HG03095 (cell line): ENCODE measurements around the gene P2RX7.

Source experiments
- ATAC-seq: cut with Tn5 transposase; IDR thresholded peaks from one replicate; pipeline ENCODE4 v1.9.1; 2021; ENCODE audit warnings: moderate library complexity; ENCODE audit not compliant: unreplicated experiment

P2RX7 gene

DNA sequence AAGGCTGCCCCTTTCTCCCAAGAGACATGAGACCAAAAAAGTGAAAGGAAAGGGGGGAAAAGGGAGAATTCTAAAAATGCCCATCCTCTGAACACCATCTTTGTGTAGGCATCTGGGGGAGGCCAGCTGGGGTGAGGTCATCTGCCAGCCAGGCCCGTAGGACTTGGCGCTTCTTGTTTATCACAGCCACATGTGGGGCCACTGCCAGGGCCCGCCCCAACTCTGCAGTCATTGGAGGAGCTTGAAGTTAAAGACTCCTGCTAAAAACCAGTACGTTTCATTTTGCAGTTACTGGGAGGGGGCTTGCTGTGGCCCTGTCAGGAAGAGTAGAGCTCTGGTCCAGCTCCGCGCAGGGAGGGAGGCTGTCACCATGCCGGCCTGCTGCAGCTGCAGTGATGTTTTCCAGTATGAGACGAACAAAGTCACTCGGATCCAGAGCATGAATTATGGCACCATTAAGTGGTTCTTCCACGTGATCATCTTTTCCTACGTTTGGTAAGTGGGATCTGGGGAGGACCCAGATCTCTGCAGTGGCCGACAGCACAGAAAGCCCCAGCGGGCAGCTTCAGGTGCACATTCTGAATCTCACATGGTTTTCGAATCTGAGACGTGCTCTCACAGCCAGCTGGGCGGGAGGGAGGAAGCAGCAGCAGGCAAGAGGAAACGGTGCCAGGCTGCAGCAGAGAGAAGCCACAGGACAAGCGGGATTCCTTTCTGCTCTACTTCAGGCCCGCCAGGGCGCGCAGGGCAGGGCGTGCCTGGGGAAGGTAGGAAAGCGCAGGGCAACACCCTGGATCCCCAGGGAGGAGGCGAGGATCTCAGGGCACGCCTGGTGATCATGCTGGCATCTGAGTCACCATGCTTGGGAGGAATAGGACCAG is at the start of gene P2RX7:
Gene P2RX7, plus strand, starts transcription at position 276 of the 881 bp plus-strand sequence. Its CDS starts 95 bp downstream, at position 371.
- ATAC-seq, result no peak

DNA sequence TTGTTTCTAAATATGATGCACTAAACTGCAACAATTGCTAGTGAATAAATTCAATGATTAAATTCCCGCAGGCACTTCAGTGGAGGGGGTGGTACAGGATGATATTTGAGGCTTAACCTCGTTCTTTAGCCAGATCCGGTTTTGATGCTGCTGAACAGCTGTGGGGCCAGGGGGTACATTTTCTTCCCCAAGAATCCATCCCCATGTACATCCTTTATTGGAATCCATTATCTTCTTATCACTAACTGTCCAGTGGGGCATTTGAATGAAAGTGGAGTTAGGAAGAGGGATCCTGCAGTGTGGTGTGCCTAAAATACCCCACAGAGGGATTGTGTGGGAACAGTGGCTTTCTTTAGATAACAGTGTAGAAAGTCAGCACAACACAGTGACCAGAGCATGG is 48.4 kb upstream of the P2RX7 start:
- no peak for ATAC-seq

DNA sequence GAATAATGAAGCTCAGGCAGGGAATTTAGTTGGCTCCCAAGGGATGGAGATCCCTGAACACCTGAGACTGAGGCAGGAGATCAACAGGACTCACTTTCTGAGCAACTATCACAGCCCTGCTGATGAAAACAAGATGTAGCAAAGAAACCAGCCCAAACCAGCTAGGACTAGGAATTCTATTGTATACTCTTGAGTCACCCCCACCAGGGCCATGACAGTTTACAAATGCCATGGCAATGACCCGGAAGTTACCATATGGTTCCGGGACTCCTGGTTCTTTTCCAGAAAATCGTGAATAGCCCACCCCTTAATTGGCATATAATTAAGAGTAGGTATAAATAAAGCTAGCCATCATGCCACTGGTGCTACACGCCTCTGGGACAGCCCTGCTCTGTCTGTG is 47.6 kb upstream of the P2RX7 start:
- no peak for ATAC-seq

DNA sequence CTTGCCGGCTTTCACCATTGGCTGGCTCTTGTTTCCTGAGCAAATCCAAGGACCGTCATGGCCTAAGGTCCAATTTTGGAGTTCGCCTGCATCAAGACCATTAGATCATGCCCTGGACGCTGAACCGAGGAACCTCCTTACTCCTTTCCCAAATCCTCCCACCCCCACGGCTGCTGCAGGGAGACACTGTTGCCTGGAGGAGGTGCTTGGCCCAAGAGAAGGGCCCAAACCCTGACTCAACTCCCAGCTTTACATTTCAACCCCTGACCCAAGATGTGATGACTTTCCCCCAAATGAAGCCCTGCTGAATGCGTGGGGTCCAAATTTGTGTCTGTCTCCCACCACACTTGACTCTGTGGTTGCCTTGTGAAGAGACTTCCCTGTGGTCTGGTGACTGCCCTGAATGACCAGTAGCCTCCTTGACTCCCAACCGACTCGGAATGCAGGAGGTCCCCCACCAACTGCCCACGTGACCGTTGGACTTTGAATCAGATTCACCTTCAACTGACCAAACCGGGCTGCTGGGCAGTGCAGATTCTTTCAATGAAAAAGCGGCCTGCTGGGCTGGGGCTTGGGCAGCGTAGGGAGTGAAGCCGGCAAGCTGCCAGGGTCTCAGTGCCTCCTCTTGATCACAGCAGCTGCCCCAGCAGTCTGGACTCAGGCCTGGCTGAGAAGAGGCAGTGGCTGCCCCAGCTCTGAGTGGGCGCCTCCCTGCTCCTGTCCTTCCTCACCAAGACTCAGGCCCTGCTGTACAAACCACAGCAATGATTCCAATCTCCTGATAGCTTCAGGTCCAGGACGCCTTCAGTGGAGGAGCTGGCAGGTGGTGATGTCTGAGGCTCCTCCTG is 46.9 kb upstream of the P2RX7 start:
- no peak for ATAC-seq

DNA sequence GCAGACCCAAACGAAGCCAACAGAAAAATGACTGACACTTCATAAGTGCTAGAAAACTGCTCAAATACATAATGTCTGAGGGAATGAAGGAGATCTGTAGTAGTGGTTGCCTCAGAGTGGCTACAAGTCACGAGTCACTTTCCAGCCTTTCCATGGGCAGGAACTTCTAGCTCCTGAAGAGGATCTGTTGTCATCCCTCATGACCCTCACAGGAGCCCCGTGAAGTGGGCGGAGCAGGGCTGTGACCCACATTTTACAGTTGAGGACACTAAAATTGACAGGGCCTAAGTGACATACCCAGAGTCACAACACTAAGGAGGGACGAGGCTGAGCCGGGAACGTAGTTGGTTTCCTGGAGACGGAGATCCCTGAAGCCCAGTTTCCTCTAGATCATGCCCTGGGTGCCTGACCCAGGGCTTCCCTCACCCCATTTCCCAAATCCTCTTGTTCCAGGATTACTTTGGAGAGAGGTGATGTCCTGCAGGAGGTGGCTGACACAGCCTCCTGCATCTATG is 45.8 kb upstream of the P2RX7 start:
- ATAC-seq, result no peak

DNA sequence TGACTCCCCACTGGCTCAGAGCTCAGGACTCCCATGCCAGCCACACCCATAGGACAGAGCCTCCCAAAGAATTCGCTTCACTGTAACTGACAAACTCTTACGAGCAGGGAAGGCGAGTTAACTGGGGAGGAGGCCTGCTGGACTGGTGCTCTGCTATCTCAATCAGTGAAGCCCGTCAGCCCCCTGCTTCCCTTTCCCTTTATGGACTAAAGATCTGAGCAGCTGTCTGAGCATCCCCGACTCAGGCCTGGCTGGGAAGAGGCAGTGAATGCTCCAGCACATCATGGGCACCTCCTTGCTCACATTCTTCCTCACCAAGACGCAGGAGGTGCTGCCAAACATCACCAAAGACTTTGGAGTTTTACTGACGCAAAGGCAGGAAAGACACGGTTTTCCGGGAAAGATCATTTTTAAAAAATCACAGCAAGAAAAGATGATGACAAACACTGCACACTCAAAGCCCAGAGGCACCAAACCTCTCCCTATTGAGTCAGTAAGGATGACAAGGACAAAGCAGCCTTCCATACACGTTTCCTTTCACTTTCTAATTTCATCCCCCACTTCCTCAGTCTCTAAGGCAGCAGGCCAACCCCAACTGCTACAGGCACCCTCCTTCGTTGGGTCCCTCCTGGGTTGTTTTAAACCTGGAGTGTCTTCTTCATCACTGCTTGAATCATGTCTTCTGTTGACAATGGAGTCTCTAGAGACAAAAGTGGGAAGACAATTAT is 45.0 kb upstream of the P2RX7 start:
- ATAC-seq, result no peak

DNA sequence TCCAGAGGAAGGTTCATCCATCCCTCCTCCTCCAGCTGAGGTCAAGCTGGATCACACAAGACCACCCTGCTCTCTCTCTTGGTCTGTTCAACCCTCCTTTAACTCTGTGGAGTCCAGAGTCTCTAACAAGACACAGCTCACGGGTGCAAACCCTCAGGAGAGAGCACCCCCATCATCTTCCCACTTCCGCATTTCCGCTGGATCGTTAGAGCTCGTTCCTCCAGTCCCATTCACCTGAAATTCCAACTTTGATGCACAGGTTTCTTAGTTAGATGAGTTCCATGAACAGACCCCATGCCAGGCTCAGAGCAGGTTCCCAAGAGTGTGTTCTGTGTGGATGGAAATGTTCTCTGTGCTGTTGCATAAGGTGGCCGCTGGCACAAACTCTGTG is 44.5 kb upstream of the P2RX7 start:
- no peak for ATAC-seq

DNA sequence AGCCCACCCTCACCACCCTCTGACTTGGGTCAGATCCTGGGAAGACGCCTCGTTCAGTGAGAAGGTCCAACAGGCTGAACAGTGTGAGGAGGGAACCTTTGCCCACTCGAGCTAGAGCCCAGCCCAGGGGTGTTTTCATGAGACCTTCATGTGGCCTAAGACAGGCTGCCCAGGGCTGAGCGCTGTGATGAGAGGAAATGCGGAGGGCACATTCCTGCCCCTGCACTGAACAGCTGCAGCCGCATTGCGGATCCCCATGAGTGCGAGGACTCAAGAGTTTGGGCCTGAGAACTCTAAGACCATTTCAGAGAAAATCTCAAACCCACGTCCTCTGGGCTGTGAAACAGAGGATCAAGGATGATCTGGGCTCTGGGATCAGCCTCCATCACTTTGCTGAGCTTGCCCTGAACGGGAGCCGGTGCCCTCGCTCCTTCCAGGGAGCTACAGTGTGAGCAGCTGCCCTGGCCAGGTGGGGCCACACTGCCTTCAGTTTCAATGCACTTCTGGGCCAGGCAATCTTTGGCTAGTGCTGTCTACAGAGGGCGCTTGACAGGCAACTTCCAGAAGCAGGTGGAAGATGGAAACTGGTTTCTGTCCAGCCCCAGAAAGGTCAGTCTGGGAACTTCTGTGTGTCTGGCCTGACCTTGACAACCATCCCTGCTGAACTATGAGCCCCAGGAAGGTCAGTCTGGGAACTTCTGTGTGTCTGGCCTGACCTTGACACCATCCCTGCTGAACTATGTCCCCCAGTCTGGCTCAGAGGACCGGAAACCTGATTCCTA is 43.5 kb upstream of the P2RX7 start:
- ATAC-seq, result no peak

DNA sequence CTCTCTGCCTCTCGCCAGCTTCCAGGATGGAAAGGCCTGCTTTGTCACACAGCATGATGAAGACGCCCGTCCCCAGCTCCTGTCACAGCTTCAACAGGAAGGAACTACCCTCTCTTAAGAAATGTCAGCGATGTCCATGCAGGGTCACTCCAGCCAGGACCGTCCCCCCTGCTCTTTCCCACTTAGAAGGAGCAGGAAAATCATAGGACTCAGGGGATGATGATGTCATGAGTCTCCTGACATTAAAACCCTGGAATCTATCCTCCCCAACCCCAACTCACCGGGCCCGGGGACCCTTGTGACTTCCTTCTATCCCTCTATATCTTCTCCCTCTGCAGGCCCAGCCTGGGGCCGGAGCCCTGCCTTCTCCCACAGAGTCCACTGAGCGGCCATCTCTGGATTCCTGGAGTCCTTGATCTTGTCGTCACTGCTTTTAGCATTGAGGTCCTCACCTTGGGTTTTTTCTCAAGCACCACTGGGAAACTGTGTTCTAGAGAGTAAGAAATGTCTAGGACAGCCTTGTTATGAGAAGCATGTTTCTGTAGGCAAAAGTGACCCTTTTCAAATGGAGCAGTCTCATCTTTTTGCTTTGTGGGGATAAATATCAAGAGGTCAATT is 42.8 kb upstream of the P2RX7 start:
- ATAC-seq, result no peak

DNA sequence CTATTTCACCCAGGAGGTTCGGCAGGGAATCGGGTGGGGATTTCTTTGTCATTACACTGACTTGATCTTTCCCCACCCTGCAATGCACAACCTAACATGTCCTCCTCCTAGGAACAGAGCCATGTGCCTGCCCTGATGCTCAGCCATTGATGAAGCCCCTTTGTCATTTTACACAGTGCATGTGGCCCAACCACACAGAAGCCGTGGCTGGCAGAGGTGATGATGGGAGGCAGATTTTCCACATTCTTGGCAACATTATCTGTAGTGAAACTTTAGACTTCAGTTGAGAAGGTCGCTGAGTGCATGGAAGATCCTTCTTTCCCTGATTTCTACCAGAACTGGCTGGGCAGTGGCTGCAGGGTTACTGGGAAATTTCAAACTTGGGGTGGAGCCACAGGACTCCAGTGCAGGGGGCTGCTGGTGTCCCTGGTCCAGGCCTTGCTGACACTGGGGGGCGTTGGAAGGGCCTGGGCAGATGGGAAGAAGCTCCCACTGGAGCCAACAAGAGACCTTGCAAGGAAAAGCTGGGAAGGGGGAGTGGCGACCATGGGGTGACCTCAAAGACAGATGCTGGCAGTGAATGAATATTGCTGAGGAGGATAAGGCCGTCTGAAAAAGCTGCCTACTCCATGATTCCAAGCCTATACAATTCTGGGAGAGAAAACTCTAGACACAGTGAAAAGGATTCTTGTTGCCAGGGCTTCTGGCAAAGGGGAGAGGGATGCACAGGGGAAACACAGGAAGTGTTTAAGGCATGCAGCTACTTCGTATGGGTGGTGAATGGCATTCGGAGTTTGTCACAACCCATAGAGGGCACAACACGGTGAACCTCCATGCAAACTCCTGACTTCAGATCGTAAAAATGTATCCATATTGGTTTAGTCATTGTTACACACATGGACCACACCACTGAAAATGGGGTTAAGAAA is 41.8 kb upstream of the P2RX7 start:
- no peak for ATAC-seq

DNA sequence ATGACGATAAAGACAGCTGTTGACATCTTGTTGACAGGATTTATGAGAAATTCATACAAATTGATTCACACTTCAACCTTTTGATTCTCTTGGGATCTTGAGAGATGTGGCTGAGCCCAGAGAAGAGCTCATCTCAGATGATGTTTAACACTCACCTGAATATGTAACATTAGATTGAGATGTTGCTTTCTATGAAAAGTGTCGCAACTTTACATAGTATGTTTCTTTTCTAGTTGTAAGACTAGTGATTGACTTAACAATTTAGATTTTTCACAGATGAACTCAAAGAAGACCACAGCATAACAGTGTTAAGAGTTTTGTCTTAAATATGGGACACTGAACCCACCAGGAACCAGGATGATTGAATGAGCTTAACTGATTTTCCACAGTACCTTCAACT is 40.6 kb upstream of the P2RX7 start:
- no peak for ATAC-seq

DNA sequence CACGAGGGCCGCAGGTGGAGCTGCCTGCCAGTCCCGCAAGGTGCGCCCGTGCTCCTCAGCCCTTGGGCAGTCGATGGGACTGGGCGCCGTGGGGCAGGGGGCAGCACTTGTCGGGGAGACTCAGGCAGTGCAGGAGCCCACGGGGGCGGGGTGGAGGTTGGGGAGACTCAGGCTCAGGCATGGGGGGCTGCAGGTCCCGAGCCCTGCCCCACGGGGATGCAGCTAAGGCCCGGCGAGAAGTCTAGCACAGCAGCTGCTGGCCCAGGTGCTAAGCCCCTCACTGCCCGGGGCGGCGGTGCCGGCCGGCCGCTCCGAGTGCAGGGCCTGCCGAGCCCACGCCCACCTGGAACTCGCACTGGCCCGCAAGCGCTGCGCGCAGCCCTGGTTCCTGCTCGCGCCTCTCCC is 39.2 kb upstream of the P2RX7 start:
- ATAC-seq, result no peak

DNA sequence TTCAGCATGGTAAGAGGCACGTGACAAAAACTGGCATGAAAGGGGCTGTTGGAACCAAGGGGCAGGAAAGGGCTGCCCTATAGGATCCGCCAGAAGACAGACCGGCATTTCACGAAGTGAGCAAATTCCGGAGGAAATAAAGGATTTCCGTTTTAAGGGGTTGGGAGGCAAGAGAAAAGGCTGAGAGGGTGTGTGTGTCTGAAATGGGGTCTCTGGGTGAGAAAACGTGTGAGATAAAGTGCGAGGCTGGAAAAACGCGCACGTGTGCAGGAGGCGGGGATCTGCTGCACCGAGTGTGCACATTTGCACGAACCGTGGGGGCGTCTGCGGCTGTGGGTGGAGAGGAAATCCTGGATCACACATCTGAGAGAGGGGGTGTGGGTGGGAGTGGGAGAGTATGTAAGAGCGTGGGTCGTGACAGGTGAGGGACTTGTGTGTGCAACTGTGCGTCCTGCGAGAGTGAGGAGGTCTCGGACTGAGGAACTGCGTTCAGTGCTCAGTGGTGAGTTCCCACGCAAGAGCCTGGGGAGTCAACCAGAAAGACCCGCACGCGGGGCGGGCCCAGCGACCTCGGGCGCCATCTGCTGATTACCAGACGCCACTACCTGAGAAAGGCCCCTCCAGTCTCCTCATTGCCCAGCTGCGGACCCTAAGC is 37.0 kb upstream of the P2RX7 start:
- no peak for ATAC-seq

DNA sequence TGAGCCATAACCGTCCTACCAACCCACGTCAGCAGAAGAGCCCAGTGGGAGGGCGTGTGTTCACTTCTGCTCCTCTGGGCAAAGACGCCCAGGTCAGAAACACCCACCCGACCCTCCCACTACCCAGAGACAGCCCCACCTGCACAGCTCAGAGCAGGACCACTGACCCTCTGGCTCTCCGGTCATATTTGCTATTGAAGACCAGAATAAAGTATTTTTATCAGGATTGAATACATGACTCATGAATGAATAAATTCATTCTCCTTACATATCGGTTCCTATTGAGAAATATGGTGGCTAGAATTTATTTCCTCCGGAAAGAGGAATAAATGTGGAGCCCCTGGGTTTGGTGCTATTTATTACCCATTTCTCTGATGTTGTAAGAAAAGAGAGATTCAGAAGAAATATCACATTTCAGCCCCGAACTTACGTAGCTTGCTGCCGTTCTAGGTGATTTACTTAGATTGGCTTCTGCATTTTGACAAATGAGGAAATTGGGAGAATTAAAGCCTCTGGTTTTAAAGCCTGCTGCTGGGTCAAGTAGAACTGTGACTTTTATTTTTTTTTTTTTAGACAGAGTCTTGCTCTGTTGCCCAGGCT is 36.4 kb upstream of the P2RX7 start:
- ATAC-seq, result no peak

DNA sequence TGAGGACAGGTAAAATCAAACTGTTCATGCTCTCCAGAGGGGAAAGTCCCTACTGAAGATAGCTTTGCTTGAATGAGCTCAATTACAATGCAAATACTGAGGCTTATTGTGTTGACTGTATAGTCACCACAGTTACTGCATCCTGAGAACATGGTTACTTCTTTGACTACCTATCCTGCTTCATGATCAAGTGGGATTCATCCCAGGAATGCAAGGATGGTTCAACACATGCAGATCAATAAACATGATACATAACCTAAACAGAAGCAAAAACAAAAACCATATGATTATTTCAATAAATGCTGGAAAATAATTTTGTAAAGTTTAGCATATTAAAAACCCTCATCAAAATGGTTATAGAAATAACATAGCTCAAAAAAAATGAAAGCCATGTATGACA is 32.9 kb upstream of the P2RX7 start:
- ATAC-seq, result no peak

DNA sequence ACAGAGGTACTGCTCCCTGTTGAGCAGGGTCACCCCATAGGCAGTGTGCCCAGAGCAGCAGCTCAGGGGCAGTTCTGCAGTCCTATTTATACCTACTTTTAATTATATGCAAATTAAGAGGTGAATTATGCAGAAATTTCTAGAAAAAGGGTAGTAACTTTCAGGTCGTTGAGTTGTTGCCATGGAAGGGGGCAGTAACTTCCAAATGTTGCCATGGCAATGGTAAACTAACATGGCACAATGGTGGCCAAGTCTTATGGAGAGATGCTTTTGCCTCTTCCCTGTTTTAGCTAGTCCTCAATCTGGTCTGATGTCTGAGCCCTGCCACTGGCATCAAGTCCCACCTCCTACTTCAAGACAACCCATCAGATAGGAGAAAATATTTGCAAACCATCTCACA is 30.4 kb upstream of the P2RX7 start:
- no peak for ATAC-seq

DNA sequence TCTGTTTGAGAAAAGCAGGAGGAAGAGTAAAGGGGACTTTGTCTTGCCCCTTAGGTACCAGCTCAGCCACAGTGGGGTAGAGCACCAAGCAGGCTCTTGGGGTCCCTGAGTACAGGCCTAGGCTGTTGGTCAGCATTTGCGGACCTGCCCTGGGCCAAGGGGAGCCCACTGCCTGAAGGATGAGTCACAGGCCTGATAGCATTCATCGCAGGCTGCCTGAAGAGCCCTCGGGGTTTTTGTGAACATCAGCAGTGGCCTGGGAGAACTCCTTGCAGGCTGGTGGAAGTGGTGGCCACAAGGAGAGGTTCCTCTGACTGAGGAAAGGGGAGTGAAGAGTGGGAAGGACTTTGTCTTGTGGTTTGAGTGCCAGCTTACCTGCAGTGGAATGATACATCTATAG is 25.0 kb upstream of the P2RX7 start:
- ATAC-seq, result no peak

DNA sequence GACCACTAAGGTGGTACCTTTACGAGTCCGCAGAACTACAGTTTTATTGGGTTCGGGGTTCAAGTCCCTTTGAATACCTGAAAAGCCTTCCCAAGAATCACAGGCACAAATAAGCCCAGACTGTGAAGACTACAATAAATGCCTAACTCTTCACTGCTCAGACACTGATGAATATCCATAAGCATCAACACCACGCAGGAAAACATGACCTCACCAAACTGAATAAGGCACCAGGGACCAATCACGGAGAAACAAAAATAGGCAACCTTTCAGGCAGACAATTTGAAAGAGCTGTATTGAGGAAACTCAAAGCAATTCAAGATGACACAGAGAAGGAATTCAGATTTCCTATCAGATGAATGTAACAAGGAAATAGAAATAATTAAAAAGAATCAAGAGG is 24.2 kb upstream of the P2RX7 start:
- no peak for ATAC-seq
